Stimulated activated CD8-positive, alpha-beta memory T cell treated with anti-CD3 and anti-CD28 coated beads, Interleukin-15, amount 100 ng/mL, for 4 hours (primary cell): ENCODE measurements around the gene ANKRD13B.
"Not testable (repeated sequence)": the region's sequence is repeated elsewhere in the genome, so short reads cannot be mapped to it uniquely, and the experiment has no call there.

Experiments used
- DNase-seq, 2 donors: peaks; one replicate each; pipeline ENCODE4 v3.0.0-alpha.2; 2020; ENCODE audit warnings: low read depth in 2 of 2

Gene ANKRD13B

DNA sequence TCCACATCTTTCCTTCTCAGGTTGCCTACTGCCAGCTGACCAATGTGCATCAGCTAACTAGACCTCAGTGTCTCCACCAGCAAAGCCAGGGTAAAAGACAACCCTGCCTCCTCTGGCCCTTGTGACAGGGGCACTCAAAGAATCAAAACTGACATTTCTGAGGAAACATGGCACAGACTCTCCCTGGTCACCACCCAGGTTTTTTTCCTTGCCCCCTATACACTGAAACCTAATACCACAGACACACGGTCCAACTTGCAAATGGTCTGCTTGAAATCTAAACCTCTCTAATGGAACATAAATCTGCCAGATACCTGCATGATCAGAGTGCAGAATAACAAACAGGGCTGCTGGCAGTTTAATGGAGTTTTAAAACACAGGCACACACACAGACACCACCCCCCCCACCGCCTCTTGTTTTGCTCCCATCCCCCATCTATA lies 49.3 kb downstream of the ANKRD13B start:
- no peak for DNase-seq

DNA sequence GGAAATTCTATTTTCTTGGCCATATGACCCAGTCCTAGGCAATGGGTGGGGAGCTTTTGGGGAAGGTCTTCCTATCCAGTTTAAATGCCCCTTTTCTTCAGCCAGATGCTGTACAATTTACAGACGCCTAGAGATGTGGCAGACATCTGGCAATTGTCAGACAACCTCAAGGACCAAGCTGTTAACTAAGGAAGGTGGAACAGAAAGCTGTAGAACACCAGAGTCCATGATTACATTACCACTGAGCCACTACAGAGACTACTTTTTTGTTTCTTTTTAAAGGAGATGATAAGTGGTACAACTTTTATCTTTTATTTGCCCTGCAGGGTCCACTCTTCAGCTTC lies 50.9 kb downstream of the ANKRD13B start:
- DNase-seq = no peak

DNA sequence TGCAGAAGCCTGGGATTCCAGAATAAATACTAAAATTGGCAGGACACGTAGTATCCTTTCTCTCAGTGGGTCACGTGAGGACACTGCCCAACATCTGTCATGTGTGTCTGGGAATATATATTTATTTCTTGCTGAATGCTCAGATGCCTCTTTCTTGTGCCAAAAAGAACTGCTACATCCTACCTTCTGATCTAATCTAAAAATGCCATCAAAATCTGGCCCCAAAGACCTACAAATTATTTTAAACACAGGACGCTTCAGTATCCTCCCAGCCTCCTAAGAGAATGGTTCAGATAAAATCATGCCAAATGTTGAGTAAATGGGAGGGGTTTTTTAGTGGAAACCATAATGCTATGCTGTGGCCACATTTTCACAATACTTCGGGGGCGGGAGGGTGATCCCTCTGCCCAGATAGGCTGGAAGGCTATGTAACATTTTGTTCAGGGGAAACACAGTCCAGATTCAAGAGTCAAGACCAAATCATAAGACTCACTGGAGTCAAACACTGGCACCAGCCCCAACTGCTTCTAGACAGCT lies 52.7 kb downstream of the ANKRD13B start:
- DNase-seq = no peak

DNA sequence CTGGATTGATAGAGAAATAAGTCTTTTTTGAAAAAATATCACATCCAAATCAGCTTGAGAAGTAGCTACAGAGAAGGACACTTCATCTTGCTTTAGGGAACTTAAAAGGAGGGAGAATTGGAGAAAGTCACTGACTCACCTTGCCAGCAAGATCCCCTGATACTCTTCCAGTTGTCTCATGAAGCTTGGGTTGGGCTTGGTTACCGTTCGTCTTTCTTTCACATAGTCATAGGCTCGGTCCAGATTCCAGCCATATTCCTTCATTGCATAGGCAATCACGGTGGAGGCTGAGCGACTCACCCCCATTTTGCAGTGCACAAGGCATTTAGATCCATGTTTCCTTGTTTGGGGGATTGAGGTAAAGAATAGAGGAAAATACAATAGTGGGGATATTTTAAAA lies 55.1 kb downstream of the ANKRD13B start:
- DNase-seq = no peak

DNA sequence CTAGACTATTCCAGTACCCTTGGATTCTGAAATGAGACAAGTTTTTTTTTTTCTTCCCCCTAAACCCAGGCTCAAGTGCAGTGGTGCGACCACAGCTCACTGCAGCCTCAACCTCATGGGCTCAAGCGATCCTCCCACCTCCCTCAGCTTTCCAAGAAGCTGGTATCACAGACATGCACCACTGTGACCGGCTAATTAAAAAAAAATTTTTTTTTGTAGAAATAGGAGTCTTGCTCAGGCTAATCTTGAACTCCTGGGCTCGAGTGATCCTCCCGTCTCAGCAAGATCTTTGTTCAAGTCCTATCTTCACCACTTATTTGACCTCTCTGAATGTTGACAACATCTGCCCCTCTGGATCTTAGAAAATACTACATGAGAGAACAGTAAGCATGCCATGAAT lies 56.4 kb downstream of the ANKRD13B start:
- no peak for DNase-seq

DNA sequence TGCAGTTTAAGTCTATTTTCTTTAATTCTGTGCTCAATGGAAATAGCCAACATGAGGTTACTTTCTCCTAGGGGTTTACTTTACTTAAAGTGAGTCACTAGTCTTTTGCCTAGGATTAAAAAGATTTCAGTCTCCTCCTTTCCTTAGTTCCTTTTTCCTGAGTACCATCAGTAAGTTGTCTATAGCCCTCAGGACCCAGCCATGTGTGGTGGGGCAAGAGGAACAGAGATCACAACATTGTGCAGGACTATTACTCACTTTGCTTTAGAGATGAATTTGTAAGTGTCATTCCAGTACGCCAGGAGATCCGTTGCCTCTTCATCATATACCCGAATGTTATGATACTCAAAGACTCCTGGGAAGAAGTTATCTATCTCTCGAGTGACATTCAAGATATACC lies 57.5 kb downstream of the ANKRD13B start:
- no peak for DNase-seq

DNA sequence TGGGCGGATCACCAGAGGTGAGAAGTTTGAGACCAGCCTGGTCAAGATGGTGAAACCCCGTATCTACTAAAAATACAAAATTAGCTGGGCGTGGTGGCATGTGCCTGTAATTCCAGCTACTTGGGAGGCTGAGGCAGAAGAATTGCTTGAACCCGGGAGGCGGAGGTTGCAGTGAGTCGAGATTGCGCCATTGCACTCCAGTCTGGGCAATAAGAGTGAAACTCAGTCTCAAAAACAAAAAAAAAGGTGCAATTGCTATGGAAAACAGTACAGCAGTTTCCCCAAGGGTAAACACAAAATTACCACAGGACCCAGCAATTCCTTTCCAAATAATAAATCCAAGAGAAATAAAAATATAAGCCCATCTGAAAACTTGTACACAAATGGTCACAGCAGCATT lies 59.0 kb downstream of the ANKRD13B start:
- DNase-seq = not testable (repeated sequence)

DNA sequence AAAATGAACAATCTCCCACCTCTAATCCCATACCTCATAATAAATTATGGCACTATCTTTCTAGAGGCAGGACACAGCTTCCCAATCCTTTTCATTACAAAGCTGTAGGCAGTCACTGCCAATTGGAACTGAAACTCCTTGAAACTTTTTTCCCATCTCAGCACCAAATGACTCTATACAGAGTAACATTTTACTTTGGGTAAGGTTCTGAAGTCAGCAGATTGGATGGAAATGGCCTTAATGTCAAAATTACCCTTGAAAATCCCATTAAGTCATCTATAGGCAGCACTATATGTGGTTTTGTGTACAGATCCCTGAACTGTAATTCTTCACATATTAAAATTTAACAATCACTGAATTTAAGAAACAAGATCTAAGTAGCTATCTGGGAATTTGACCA lies 60.0 kb downstream of the ANKRD13B start:
- DNase-seq = no peak

DNA sequence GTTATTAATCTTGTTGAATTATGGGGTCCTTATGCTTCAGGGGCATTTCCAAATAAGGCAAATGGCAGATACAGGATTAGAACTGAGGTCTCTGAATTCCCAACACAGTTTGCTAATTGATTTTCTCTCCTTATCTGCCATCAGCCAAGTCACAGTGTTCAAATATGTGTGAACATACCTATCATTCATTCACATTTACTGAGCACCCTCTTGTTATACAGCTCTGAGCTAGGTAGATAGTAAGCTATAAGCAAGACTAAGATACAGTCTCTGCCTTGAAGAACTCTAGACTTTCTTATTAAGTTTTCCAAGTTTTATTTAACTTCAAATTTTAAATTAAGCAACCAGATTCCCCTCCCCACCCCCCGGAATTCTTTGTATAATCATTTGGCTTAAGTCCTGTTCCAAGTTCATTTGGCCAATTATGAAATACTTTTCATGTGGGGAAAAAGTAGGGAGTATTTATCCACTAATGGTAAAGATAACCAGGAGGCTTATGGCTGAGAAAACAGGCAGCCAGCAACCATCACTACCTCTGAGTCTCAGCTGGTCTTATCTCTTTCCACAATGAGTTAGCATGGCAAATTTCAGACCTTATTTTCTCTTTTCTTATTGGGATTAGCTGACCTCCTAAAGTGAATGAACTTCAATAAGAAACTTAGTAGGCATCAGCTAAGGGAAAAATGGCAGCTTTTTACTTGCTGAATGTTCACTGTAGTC lies 61.2 kb downstream of the ANKRD13B start:
- no peak for DNase-seq

DNA sequence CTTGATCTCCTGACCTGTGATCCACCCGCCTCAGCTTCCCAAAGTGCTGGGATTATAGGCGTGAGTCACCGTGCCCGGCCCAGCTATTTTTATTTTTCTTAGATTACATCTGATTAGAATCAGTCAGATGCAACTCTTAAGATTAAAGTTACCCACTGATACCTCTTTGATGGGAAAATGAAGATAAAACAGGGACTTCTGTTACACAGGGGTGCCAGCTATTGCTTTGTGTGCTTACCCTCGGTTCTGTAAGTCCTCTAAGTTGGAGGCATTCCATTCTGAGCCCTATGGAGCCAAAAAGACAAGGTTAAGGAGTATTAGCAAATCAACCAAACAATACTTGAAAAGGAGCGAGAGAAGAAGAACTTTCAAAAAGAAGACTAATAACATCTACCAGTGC lies 62.4 kb downstream of the ANKRD13B start:
- no peak for DNase-seq

DNA sequence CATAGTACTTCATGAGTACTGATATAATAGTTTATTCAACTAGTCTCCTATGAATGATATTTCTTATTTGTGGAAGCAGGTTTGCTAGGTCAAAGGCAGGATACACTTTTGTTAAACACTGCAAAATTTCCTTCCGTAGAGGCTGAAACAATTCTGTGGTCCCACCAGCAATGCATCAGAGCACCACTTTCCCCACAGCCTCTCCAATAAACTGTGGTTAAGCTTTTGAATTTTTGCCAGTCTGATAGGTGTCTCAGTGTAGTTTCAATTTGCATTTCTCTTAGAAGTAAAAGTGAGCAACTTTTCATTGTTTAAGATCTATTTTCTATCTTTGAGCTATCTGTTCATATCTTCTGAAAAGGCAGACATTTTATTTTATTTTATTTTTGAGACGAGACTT lies 66.2 kb downstream of the ANKRD13B start:
- DNase-seq = no peak

DNA sequence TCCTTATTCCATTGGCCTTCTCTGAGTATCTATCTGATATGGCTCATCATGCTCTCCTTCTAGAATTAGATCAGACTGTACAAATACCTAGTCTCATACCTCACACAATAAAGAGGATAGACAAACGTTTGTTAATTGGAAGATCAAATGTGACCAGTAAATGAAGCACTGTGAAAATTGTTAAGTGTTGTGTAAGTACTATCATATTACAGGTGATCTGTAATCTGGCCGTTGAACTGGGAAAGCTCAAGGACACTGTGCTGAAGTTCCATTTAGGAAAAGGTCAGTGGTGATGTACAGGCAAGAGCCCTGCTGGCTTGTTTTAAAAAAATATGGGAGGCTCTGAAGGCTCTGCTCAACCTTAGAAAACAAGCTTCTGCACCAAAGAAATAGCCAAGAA lies 68.3 kb downstream of the ANKRD13B start:
- DNase-seq = no peak

DNA sequence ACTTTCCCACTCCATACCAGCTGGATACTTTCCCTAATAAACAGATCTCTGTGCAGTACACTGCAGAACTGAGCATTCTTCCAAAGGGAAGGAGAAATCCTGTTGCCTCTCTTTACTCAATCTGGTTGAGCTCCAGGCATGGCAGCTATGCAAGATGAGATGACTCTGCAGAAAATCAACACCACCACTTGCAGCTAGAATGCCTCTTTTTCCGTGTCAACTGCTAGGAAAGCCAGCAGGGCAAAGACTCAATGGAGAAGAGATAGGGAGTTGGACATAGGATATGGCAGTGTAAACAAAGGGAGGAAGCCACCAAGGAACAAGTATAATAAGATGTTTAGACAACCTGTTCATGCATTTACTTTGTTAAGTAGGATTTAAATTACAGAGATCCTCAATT lies 70.2 kb downstream of the ANKRD13B start:
- no peak for DNase-seq
